Amniotic epithelial cell (primary cell): ENCODE results near the gene LRRC26.

Experiments used
- DNase-seq: peaks from one replicate; pipeline ENCODE4 v3.0.0-alpha.2; 2010; ENCODE audit warnings: low read depth

LRRC26 gene

GRCh38 chr9:137199411-137200121 lies 29.7 kb upstream of the LRRC26 start:
- peak; percentile 34 for DNase-seq

GRCh38 chr9:137198902-137199283 lies 29.0 kb upstream of the LRRC26 start:
- DNase-seq: no peak

- DNase-seq: no peak
Measured at GRCh38 chr9:137198051-137198901, 28.4 kb upstream of the LRRC26 start.

- no peak for DNase-seq
Measured at GRCh38 chr9:137195525-137196220, 25.8 kb upstream of the LRRC26 start.

GRCh38 chr9:137194909-137195308 lies 25.1 kb upstream of the LRRC26 start:
- no peak for DNase-seq

- peak; percentile 68 for DNase-seq
Measured at GRCh38 chr9:137194388-137194787, 24.5 kb upstream of the LRRC26 start.

- DNase-seq: no peak
Measured at GRCh38 chr9:137193771-137194170, 23.9 kb upstream of the LRRC26 start.

GRCh38 chr9:137192859-137193258 lies 23.0 kb upstream of the LRRC26 start:
- no peak for DNase-seq

- DNase-seq: no peak
Measured at GRCh38 chr9:137192448-137192780, 22.6 kb upstream of the LRRC26 start.

GRCh38 chr9:137191691-137192447 lies 22.0 kb upstream of the LRRC26 start:
- DNase-seq: no peak

GRCh38 chr9:137191245-137191644 lies 21.4 kb upstream of the LRRC26 start:
- no peak for DNase-seq

- no peak for DNase-seq
Measured at GRCh38 chr9:137190315-137190856, 20.5 kb upstream of the LRRC26 start.

GRCh38 chr9:137189297-137190295 lies 19.7 kb upstream of the LRRC26 start:
- DNase-seq: no peak

- DNase-seq: peak; percentile 88
Measured at GRCh38 chr9:137188490-137189296, 18.8 kb upstream of the LRRC26 start, which contains the start of the genes ANAPC2 and SSNA1. Gene ANAPC2 (minus strand): TSS chr9:137188560. CDS start chr9:137188532, 28 bp downstream. Gene SSNA1 (plus strand): TSS chr9:137188676. CDS start chr9:137188727, 51 bp downstream.

- no peak for DNase-seq
Measured at GRCh38 chr9:137188086-137188489, 18.2 kb upstream of the LRRC26 start.

- DNase-seq: no peak
Measured at GRCh38 chr9:137187386-137187785, 17.5 kb upstream of the LRRC26 start.

GRCh38 chr9:137186385-137186784 lies 16.5 kb upstream of the LRRC26 start:
- DNase-seq: no peak

GRCh38 chr9:137185921-137186320 lies 16.1 kb upstream of the LRRC26 start:
- DNase-seq: no peak

GRCh38 chr9:137184881-137185660 lies 15.2 kb upstream of the LRRC26 start:
- DNase-seq: no peak
